WTC11 (cell line): ENCODE data around the gene KRT35.

Experiments used
- CBFB ChIP-seq: sonication (generic); formaldehyde crosslinking; IDR thresholded peaks from 2 replicates; pipeline ENCODE4 v1.8.1; 2022; ENCODE audit warnings: mild to moderate bottlenecking, low read depth, missing genetic modification reagents
- CREB1 ChIP-seq: sonication (generic); formaldehyde crosslinking; IDR thresholded peaks from 2 replicates; pipeline ENCODE4 v1.8.0; 2023; ENCODE audit warnings: mild to moderate bottlenecking, missing genetic modification reagents
- FOXJ3 ChIP-seq: sonication (generic); formaldehyde crosslinking; IDR thresholded peaks from 2 replicates; pipeline ENCODE4 v1.9.0; 2021; ENCODE audit warnings: missing genetic modification reagents, mild to moderate bottlenecking, borderline replicate concordance
- TF ChIP-seq, protein P1 (sequence below): fragments of 200-600 bp; IDR thresholded peaks from 2 replicates; pipeline ENCODE4 v1.8.0; 2022; ENCODE audit warnings: antibody characterized with exemption

DNA sequence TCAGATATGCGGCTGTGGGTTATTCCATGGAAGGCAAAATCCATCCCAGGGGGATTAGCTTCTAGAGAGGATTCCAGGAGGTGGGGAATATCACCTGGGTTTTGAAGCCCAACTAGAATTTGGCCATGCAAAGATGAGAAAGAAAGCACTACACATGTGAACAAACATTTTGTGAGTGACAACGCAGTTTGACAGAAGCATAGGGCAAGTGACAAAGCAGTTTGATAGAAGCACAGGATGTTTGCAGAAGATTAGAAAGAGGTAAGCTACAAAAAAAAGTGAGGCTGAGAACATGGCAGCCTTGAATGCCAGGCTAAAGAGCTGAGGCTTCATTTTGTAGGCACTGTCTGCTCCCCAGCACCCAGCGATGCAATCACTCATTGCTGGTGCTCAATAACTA lies 27.9 kb downstream of the KRT35 start:
- no peak for TF ChIP-seq FOXJ3 (CRISPR knock-in tag)
- no peak for TF ChIP-seq CBFB (CRISPR knock-in tag)
- TF ChIP-seq CREB1 (CRISPR knock-in tag): no peak
- TF ChIP-seq, protein P1, sequence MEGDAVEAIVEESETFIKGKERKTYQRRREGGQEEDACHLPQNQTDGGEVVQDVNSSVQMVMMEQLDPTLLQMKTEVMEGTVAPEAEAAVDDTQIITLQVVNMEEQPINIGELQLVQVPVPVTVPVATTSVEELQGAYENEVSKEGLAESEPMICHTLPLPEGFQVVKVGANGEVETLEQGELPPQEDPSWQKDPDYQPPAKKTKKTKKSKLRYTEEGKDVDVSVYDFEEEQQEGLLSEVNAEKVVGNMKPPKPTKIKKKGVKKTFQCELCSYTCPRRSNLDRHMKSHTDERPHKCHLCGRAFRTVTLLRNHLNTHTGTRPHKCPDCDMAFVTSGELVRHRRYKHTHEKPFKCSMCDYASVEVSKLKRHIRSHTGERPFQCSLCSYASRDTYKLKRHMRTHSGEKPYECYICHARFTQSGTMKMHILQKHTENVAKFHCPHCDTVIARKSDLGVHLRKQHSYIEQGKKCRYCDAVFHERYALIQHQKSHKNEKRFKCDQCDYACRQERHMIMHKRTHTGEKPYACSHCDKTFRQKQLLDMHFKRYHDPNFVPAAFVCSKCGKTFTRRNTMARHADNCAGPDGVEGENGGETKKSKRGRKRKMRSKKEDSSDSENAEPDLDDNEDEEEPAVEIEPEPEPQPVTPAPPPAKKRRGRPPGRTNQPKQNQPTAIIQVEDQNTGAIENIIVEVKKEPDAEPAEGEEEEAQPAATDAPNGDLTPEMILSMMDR: no peak
